Astrocyte (in vitro differentiated cells and primary cell): ENCODE data around the gene LIMS2. TPM values are rescaled to one million over a fixed set of nuclear protein-coding genes. Genes with fewer than 3 reads are reported as not detected.

Experiments used
- DNase-seq: peaks from one replicate; pipeline ENCODE4 v3.0.0-alpha.2; 2010; ENCODE audit warnings: low read depth
- FAIRE-seq: peaks from 2 replicates; lab custom pipeline; 2011; peaks lifted over from hg19 to GRCh38; lab: Jason Lieb, UNC
- H2AFZ ChIP-seq: 2 replicates; pipeline ENCODE4 v1.6.0; 2012; ENCODE audit warnings: low read depth, low read length, inconsistent platforms
- H3K27ac ChIP-seq: 2 replicates; pipeline ENCODE4 v1.5.1; 2011; ENCODE audit warnings: low read depth, low read length, inconsistent platforms
- H3K27me3 ChIP-seq: 2 replicates; pipeline ENCODE4 v1.6.0; 2011; ENCODE audit warnings: low read length, inconsistent platforms; ENCODE audit not compliant: insufficient read depth
- H3K36me3 ChIP-seq: 2 replicates; pipeline ENCODE4 v1.5.1; 2011; ENCODE audit warnings: low read length, inconsistent platforms; ENCODE audit not compliant: insufficient read depth
- H3K4me1 ChIP-seq: 2 replicates; pipeline ENCODE4 v1.5.1; 2011; ENCODE audit warnings: low read length, inconsistent platforms; ENCODE audit not compliant: insufficient read depth
- H3K4me2 ChIP-seq: 2 replicates; pipeline ENCODE4 v1.6.0; 2012; ENCODE audit warnings: low read length, inconsistent platforms
- H3K4me3 ChIP-seq: 2 replicates; pipeline ENCODE4 v1.5.1; 2011; ENCODE audit warnings: low read depth, mild to moderate bottlenecking, low read length, inconsistent platforms; ENCODE audit not compliant: insufficient read depth
- H3K79me2 ChIP-seq: 2 replicates; pipeline ENCODE4 v1.6.0; 2012; ENCODE audit warnings: mild to moderate bottlenecking, low read length, inconsistent platforms; ENCODE audit not compliant: insufficient read depth
- H3K9ac ChIP-seq: 2 replicates; pipeline ENCODE4 v1.6.0; 2012; ENCODE audit warnings: mild to moderate bottlenecking, low read length, inconsistent platforms
- H3K9me3 ChIP-seq: 2 replicates; pipeline ENCODE4 v1.5.1; 2012; ENCODE audit warnings: low read depth, mild to moderate bottlenecking, low read length, inconsistent platforms; ENCODE audit not compliant: insufficient read depth
- H4K20me1 ChIP-seq: 2 replicates; pipeline ENCODE4 v1.6.0; 2012; ENCODE audit warnings: low read length, inconsistent platforms; ENCODE audit not compliant: insufficient read depth
- H3K27ac Mint-ChIP-seq: one replicate; pipeline ENCODE4 v1.8.0; 2021; ENCODE audit warnings: mild to moderate bottlenecking, mixed read lengths; ENCODE audit not compliant: unreplicated experiment
- H3K27me3 Mint-ChIP-seq: one replicate; pipeline ENCODE4 v1.8.0; 2021; ENCODE audit warnings: low read depth, mixed read lengths; ENCODE audit not compliant: unreplicated experiment
- H3K36me3 Mint-ChIP-seq: one replicate; pipeline ENCODE4 v1.8.0; 2021; ENCODE audit warnings: low read depth, mixed read lengths; ENCODE audit not compliant: unreplicated experiment
- H3K4me1 Mint-ChIP-seq: one replicate; pipeline ENCODE4 v1.8.0; 2021; ENCODE audit warnings: low read depth, mixed read lengths; ENCODE audit not compliant: unreplicated experiment
- H3K4me3 Mint-ChIP-seq: one replicate; pipeline ENCODE4 v1.8.0; 2021; ENCODE audit warnings: mild to moderate bottlenecking, moderate library complexity, mixed read lengths; ENCODE audit not compliant: unreplicated experiment
- H3K9me3 Mint-ChIP-seq: one replicate; pipeline ENCODE4 v1.8.0; 2021; ENCODE audit warnings: mild to moderate bottlenecking, mixed read lengths; ENCODE audit not compliant: unreplicated experiment
- EZH2 ChIP-seq: IDR thresholded peaks from 2 replicates; pipeline ENCODE4 v1.6.1; 2012; ENCODE audit warnings: mild to moderate bottlenecking, low read length, inconsistent platforms; ENCODE audit not compliant: insufficient read depth
- total RNA-seq: library from RNA; stranded (reverse); gene quantifications from 2 replicates; pipeline ENCODE4 v1.2.1, GENCODE V29; 2021
- TF ChIP-seq, protein P1 (sequence below): IDR thresholded peaks from 2 replicates; pipeline ENCODE4 v1.5.1; 2011; ENCODE audit warnings: low read depth, mild to moderate bottlenecking, inconsistent platforms, low read length, moderate library complexity; ENCODE audit not compliant: insufficient read depth

Gene LIMS2
- total RNA-seq, 1 donor from 2014 or later = 73.3 TPM

DNA sequence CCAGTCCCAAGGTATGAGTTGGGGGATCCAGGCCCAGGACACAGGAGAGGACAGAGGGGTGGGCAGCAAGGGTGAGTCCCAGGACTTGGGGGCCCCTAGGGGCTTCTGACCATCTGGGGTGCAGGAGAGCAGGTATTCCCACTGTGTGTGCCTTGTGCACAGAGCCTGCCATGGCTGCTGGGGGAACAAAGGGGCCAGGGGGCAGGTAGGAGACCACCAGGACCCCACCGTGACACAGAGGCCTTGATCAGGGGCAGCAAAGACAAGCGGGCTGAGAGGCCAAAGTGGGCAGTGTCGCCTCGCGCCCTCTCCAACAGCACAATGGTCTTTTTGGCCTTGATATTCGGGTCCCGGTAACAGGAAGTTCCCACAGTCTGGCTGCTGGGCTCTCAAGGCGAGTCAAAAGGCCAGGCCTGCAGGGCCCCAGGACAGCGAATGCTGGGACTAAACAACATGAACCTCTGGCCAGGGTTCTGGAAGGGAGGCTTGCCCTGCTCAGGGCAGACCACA is 41.7 kb downstream of the LIMS2 start:
- DNase-seq = no peak
- no peaks in the 10 kb centered on the region for H3K79me2 ChIP-seq
- no peak for TF ChIP-seq EZH2
- TF ChIP-seq, protein P1, sequence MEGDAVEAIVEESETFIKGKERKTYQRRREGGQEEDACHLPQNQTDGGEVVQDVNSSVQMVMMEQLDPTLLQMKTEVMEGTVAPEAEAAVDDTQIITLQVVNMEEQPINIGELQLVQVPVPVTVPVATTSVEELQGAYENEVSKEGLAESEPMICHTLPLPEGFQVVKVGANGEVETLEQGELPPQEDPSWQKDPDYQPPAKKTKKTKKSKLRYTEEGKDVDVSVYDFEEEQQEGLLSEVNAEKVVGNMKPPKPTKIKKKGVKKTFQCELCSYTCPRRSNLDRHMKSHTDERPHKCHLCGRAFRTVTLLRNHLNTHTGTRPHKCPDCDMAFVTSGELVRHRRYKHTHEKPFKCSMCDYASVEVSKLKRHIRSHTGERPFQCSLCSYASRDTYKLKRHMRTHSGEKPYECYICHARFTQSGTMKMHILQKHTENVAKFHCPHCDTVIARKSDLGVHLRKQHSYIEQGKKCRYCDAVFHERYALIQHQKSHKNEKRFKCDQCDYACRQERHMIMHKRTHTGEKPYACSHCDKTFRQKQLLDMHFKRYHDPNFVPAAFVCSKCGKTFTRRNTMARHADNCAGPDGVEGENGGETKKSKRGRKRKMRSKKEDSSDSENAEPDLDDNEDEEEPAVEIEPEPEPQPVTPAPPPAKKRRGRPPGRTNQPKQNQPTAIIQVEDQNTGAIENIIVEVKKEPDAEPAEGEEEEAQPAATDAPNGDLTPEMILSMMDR = no peak
- peaks cover 14% of the 10 kb centered on the region for H3K4me1 ChIP-seq
- Mint-ChIP-seq H3K27me3 (no peaks in the 10 kb centered on the region), H3K4me3 (no peak overlapping the region), H3K9me3 (no peaks in the 10 kb centered on the region), H3K27ac (peak overlapping the region; percentile 62), H3K4me1 (peaks cover 12% of the 10 kb centered on the region), H3K36me3 (peaks cover 5% of the 10 kb centered on the region)
- no peak overlapping the region for H2AFZ ChIP-seq
- no peak overlapping the region for H3K4me3 ChIP-seq
- H3K4me2 ChIP-seq = no peak overlapping the region
- H3K9ac ChIP-seq = no peak overlapping the region
- H3K27me3 ChIP-seq = no peaks in the 10 kb centered on the region
- no peaks in the 10 kb centered on the region for H3K36me3 ChIP-seq
- H3K9me3 ChIP-seq = no peaks in the 10 kb centered on the region
- no peaks in the 10 kb centered on the region for H4K20me1 ChIP-seq
- FAIRE-seq = no peak
- no peak overlapping the region for H3K27ac ChIP-seq

DNA sequence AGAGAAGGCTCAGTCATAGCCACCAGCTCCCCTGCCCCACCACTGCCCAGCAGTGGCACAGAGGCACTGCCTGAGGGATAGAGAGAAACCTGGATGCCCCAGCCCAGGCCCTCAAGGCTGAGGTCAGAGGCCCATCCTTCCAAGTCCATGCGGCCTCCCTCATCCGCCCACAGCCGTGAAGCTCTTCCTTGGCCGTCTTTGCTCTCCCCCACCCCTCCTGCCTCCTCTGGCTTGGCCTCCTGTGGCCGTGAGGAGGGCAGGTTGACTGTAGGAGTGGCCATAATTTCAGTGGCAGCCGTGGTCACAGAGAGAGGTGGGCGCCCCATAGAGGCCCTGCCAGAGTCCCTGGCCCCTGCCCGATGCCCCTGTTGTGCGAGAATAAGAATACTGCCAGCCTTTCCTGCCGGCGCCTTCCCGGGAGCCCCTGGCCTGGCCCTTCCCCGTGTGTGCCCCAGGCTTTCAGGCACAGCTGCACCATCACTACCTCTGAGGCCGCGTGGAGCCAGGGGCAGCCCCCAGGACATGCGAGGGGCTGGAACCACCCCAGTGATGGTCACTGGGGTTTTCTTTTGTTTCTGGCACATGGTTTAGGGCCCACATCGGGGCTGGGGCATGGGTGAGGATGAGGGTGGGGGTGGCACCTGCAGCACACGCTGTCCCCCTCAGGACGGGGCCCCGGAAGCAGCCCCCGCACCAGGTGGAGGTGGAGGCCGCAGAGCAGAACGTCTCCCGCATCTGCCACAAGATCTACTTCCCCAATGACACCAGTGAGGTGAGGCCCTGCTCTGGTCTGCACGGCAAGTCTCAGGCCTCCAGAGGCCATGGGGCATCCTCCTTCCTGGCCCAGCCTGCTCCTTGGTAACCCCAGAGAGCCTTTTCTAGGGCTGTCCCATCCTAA is 42.5 kb downstream of the LIMS2 start:
- H3K4me1 ChIP-seq = peaks cover 10% of the 10 kb centered on the region
- no peaks in the 10 kb centered on the region for H4K20me1 ChIP-seq
- H3K27me3 Mint-ChIP-seq = no peaks in the 10 kb centered on the region
- H3K27ac ChIP-seq = no peak overlapping the region
- H3K9me3 Mint-ChIP-seq = no peaks in the 10 kb centered on the region
- H3K4me3 ChIP-seq = no peak overlapping the region
- no peak overlapping the region for H3K4me2 ChIP-seq
- H3K9me3 ChIP-seq = no peaks in the 10 kb centered on the region
- no peak for FAIRE-seq
- H2AFZ ChIP-seq = no peak overlapping the region
- TF ChIP-seq, protein P1 = no peak
- no peak for TF ChIP-seq EZH2
- peaks cover 10% of the 10 kb centered on the region for H3K4me1 Mint-ChIP-seq
- H3K36me3 ChIP-seq = no peaks in the 10 kb centered on the region
- H3K27me3 ChIP-seq = no peaks in the 10 kb centered on the region
- H3K9ac ChIP-seq = no peak overlapping the region
- DNase-seq = no peak
- no peaks in the 10 kb centered on the region for H3K79me2 ChIP-seq
- peaks cover 2% of the 10 kb centered on the region for H3K36me3 Mint-ChIP-seq
- peak overlapping the region; percentile 62 for H3K27ac Mint-ChIP-seq
- H3K4me3 Mint-ChIP-seq = no peak overlapping the region
